Dedifferentiated amniotic fluid mesenchymal stem cell (primary cell): ENCODE measurements around the gene STARD9.
A peak's percentile ranks its signal among the peaks of the same experiment; 100 is the strongest.
"Not testable (repeated sequence)": the region's sequence is repeated elsewhere in the genome, so short reads cannot be mapped to it uniquely, and the experiment has no call there.

ENCODE experiments used
- DNase-seq: peaks from one replicate; pipeline ENCODE4 v3.0.0-alpha.2; 2016; ENCODE audit errors: extremely low spot score

Gene STARD9

GRCh38 chr15:42590619-42591237, 15.3 kb downstream of the STARD9 start:
- no peak for DNase-seq

- peak; percentile 49 for DNase-seq
These were observed 16.0 kb downstream of the STARD9 start for GRCh38 chr15:42591238-42591934.

DNA sequence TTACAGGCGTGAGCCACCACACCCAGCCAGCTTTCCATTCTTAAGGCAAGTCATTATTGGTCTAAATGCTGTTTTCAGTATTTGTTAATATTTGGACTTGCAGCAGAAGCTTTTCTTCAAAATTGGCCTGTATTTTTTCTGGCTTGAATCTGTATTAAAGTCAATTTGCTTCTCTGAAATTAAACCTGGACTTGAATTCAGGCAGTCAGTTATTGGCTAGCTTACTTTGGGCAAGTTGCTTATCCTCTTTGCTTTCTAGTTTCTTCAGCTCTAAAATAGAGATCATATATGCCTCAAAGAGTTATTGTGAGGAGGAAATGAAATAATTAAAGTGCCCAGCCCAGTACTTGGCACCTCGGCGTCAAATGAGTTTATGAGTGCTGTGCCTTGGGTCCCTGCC, 17.3 kb downstream of the STARD9 start:
- DNase-seq = no peak

DNA sequence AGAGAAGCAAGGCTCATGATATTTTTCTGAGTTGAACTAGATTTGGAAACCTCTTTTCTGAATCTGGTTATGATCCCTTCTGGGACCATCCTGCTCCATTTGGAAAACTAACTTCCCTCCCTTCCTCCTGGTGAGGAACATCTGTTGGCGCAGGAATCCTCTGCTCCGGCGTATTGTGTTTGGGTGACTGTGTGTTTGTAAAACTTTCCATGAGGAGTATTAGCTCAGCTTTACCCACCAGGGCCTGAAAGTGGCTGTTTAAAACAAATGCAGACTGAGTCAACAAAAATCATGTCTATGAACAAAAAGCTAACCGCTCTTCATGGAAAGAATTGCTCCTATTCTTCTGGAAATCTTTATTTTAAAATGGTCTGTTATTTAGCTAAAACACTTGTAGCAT, 17.7 kb downstream of the STARD9 start:
- no peak for DNase-seq

DNA sequence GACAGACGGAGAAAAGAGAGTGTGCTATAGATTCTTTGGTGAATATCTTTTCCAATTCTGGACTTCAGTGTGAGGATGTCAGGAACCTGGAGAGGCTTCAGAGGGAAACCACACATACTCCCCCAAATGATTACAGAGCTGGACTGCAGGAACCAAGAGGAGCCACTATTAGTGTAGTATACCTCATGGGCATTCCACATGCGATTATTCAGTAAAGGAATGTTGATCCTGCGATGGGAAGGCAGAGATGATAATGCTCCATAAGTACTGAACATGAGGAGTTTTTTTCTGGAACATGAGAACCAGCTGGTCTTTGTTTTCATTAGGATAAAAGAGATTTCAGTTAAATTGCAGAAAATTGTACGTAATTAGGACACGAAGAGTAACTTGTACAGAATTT, 18.7 kb downstream of the STARD9 start:
- DNase-seq = no peak

GRCh38 chr15:42595626-42596240, 20.3 kb downstream of the STARD9 start:
- DNase-seq = no peak

- DNase-seq = not testable (repeated sequence)
These were observed 25.9 kb downstream of the STARD9 start for GRCh38 chr15:42601316-42601715.

- DNase-seq = no peak
These were observed 27.1 kb downstream of the STARD9 start for GRCh38 chr15:42602501-42602900.

GRCh38 chr15:42603978-42604377, 28.6 kb downstream of the STARD9 start:
- no peak for DNase-seq

DNA sequence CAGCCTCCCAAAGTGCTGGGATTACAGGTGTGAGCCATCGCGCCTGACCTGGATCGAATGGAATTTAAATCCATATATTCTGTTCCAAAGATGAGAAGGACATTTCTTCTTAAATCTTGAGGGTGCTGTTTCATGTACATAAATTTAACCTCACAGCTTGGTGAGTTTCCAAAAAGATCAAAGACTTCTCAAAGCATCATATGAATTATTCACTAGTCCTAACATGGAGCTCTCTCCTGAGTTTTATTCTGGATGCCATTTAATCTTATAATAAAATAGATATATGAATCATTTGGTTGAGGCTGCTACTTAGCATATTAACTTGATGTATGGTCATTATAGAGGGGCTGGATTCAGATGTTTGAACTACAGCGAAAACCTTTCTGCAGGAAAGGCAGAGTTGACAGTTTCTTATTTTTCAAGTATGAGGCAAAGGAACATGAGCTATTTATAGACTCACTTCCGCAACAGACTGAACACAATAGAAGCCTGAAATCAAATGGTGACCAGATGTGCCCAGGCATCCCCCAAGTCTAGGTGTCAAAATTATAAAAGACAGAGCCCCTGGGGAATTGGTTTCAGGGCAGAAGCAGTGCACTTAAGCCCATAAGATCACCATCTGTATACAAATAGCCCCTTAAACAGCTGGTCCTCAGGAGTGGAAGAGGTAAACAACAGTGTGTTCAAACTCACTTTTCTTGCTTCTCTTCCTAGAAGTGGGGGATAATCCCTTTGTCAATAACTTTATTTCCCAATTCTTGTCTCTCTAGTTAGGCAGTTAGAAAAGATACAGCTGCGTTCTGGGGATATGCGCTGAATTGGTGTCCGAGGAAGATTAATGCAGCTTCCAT, 29.7 kb downstream of the STARD9 start:
- no peak for DNase-seq

DNA sequence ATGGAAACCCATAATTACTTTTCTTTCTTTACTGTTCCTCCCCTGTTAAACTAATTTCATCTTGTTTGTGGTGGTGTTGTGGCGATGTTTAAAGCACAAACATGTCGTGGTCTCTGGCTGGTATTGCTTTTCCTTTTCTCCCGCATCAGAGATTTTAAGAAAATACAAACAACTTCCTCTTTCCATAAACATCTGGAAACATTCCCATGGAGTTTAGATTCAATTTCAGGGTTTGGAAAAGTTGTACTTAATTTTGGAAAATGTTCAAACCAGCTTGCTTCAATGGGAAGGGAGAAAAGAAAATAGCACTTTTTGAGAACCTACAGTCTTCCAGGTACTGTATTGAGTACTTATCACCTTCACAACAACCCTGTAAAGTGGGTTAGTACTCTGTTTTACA, 30.4 kb downstream of the STARD9 start:
- DNase-seq = no peak

DNA sequence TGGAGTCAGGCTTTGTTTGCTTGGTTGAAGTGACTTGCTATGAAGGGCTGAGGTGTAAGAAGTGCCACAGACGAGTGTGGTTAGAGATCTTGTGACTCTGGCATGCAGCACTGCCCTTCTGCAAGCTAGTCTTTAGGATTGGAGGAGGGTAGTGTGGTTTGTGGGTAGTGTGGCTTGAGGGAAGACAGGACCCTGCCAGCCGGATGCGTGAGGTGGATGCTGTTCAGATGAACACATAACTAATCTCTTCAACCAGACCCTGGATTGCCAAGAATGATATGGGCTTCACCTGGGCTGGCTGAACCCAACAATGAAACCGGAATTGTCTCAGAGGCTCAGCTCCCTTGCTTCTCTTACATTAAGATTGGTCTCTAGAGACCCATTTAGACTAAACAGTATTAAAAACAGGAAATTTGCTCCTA, 32.7 kb downstream of the STARD9 start:
- DNase-seq = no peak

GRCh38 chr15:42608752-42609488, 33.5 kb downstream of the STARD9 start:
- DNase-seq = no peak

DNA sequence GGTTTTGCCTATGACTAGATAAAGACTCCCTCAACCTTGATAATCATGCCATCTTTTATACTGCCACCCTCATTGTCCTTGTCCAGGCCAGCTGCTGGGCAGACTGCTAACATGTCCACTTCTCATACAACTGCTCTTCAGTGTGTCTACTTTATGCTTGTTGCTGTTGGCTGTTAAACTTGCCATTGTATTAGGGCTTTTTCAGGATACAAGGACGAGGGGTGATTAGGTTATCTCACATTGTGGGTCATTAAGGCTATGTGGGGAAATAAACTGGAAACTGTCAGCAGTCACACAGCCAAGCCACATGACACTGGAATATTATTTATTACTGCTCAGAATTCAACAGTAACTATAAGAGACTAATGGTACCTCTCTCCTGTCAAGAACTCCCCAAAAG, 36.1 kb downstream of the STARD9 start:
- no peak for DNase-seq

- DNase-seq = no peak
These were observed 37.0 kb downstream of the STARD9 start for GRCh38 chr15:42612367-42612912.

GRCh38 chr15:42616107-42616506, 40.7 kb downstream of the STARD9 start:
- no peak for DNase-seq

DNA sequence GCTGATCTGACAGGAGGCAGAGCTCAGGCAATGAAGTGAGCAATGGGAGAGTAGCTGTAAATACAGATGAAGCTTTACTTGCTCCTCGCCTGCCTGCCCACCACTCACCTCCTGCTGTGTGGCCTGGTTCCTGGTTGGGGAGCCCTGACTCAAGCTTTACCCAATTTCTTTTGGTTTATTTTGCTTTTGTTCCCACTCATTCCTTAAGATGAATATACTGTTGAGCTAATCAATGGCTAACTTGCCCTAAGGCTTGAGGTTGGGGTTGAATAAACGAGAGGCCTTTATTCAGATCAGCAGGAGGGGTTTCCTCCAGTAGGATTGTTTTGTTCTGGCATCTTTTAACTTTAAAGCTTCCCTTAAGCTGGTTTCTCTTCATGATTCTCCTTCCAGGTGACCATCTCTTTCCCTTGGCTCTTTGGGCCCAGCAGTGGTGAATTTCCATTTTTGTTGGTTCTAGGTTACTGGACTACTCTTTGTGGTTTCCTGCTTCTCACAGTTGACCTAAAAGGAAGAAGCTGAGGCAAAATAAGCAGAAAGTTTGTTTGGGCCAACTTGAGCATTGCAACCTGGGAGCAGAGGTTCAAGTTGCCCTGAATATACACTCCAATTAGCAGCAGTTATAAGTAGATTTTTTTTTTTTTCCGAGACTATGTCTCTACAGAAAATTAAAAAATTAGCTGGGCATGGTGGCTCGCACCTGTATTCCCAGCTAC, 44.4 kb downstream of the STARD9 start:
- no peak for DNase-seq

DNA sequence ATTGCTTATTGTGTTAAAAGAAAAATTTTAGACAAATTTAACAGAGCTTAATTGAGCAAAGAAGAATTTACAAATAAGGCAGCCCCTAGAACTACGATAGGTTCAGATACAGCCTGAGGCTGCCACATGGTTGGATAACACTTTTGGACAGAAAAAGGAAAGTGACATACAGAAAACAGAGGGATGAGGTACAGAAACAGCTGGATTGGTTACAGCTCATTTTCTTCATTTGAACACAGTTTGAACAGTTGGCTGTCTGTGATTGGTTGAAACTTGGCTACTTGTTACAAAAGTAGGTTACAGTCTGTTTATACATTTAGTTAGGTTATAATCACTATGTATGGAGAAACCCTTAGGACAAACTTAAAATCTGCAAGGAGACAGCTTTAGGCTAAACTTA, 46.0 kb downstream of the STARD9 start:
- DNase-seq = no peak

GRCh38 chr15:42621996-42622925, 46.9 kb downstream of the STARD9 start:
- DNase-seq = no peak

DNA sequence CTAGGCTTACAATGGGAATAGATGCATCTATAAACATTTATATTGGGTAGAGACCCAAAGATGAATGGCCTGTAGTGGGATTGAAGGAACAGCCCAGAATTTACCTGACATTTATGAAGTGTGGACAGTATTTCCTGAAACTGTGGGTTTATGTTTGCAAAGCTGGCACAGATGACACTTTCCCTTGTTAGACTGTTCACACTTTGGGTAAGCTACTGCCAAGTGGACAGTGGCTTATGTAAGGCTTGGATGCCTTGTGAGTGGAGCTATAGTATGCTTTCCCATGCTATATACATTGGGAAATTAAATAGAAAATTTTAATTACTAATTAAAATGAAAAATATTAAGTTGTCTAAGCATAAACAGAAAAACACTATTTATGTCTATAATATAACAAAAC, 48.5 kb downstream of the STARD9 start:
- no peak for DNase-seq
